OCI-LY1 (cell line): ENCODE results near the gene NAA10.

Source experiments
- H2AFZ ChIP-seq: fragments of 200-600 bp; sonication (generic), shearing (Covaris generic); 2 replicates; pipeline ENCODE4 v1.6.0; 2014; ENCODE audit warnings: antibody characterized with exemption, mild to moderate bottlenecking, low read length
- H3F3A ChIP-seq: fragments of 200-600 bp; sonication (generic), shearing (Covaris generic); 2 replicates; pipeline ENCODE4 v1.6.0; 2014; ENCODE audit warnings: mild to moderate bottlenecking, antibody characterized with exemption, low read length, moderate library complexity; ENCODE audit not compliant: insufficient read depth
- H3K27ac ChIP-seq: fragments of 200-600 bp; sonication (generic); 2 replicates; pipeline ENCODE4 v1.5.1; 2014; ENCODE audit warnings: low read length, mixed run types, mild to moderate bottlenecking, low read depth; ENCODE audit not compliant: poor library complexity, severe bottlenecking
- H3K27me3 ChIP-seq: fragments of 200-600 bp; sonication (generic); 2 replicates; pipeline ENCODE4 v1.6.0; 2014; ENCODE audit warnings: antibody characterized with exemption, mild to moderate bottlenecking, low read length, moderate library complexity; ENCODE audit not compliant: insufficient read depth
- H3K36me3 ChIP-seq: fragments of 200-600 bp; sonication (generic); 2 replicates; pipeline ENCODE4 v1.6.1; 2014; ENCODE audit warnings: mild to moderate bottlenecking, antibody characterized with exemption, low read length, moderate library complexity, mixed read lengths; ENCODE audit not compliant: insufficient read depth
- H3K4me1 ChIP-seq: fragments of 200-600 bp; sonication (generic); 2 replicates; pipeline ENCODE4 v1.5.1; 2014; ENCODE audit warnings: mild to moderate bottlenecking, low read length, moderate library complexity; ENCODE audit not compliant: insufficient read depth, severe bottlenecking
- H3K4me2 ChIP-seq: fragments of 200-600 bp; sonication (generic), shearing (Covaris generic); 2 replicates; pipeline ENCODE4 v1.6.1; 2014; ENCODE audit warnings: low read length
- H3K4me3 ChIP-seq: fragments of 200-600 bp; sonication (generic); 2 replicates; pipeline ENCODE4 v1.5.1; 2014; ENCODE audit warnings: low read length, low read depth, mild to moderate bottlenecking, mixed read lengths; ENCODE audit not compliant: poor library complexity, severe bottlenecking
- H3K79me2 ChIP-seq: fragments of 200-600 bp; shearing (Covaris generic); 2 replicates; pipeline ENCODE4 v1.6.1; 2016; ENCODE audit warnings: mixed run types, low read length, mixed read lengths; ENCODE audit not compliant: insufficient read depth
- H3K9ac ChIP-seq: fragments of 200-600 bp; sonication (generic), shearing (Covaris generic); 2 replicates; pipeline ENCODE4 v1.6.1; 2014; ENCODE audit warnings: mild to moderate bottlenecking, low read length, mixed read lengths
- H3K9me2 ChIP-seq: fragments of 200-600 bp; sonication (generic), shearing (Covaris generic); 2 replicates; pipeline ENCODE4 v1.6.1; 2014; ENCODE audit warnings: low read depth, mild to moderate bottlenecking, low read length, mixed read lengths
- H3K9me3 ChIP-seq: fragments of 200-600 bp; shearing (Covaris generic); 2 replicates; pipeline ENCODE4 v1.6.1; 2014; ENCODE audit warnings: low read length, mixed read lengths
- H4K20me1 ChIP-seq: fragments of 200-600 bp; sonication (generic), shearing (Covaris generic); 2 replicates; pipeline ENCODE4 v1.6.0; 2016; ENCODE audit warnings: mild to moderate bottlenecking, low read length; ENCODE audit not compliant: insufficient read depth
- EZH2 ChIP-seq: fragments of 200-600 bp; sonication (generic), shearing (Covaris generic); IDR thresholded peaks from 2 replicates; pipeline ENCODE4 v1.8.0; 2017; ENCODE audit warnings: borderline replicate concordance, mixed run types, mild to moderate bottlenecking, antibody characterized with exemption, low read length, moderate library complexity, mixed read lengths
- TF ChIP-seq, protein P1 (sequence below): fragments of 200-600 bp; sonication (generic), shearing (Covaris generic); IDR thresholded peaks from 2 replicates; pipeline ENCODE4 v1.5.1; 2017; ENCODE audit warnings: mild to moderate bottlenecking, antibody characterized with exemption, low read length, moderate library complexity, mixed read lengths

The NAA10 gene

GRCh38 chrX:153948002-153948466, 13.2 kb upstream of the NAA10 start:
- TF ChIP-seq, protein P1, sequence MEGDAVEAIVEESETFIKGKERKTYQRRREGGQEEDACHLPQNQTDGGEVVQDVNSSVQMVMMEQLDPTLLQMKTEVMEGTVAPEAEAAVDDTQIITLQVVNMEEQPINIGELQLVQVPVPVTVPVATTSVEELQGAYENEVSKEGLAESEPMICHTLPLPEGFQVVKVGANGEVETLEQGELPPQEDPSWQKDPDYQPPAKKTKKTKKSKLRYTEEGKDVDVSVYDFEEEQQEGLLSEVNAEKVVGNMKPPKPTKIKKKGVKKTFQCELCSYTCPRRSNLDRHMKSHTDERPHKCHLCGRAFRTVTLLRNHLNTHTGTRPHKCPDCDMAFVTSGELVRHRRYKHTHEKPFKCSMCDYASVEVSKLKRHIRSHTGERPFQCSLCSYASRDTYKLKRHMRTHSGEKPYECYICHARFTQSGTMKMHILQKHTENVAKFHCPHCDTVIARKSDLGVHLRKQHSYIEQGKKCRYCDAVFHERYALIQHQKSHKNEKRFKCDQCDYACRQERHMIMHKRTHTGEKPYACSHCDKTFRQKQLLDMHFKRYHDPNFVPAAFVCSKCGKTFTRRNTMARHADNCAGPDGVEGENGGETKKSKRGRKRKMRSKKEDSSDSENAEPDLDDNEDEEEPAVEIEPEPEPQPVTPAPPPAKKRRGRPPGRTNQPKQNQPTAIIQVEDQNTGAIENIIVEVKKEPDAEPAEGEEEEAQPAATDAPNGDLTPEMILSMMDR = no peak
- TF ChIP-seq EZH2 = no peak
- Histone ChIP-seq H3K9me2 (no peaks in the 10 kb centered on the region), H3K9me3 (no peaks in the 10 kb centered on the region), H3K4me2 (no peak overlapping the region), H3K27ac (peak overlapping the region; percentile 36), H3K36me3 (peaks cover 51% of the 10 kb centered on the region), H3K9ac (no peak overlapping the region), H3K4me3 (no peak overlapping the region), H4K20me1 (no peaks in the 10 kb centered on the region), H3K79me2 (no peaks in the 10 kb centered on the region), H3K27me3 (no peaks in the 10 kb centered on the region), H3F3A (no peaks in the 10 kb centered on the region), H3K4me1 (peaks cover 18% of the 10 kb centered on the region), H2AFZ (no peak overlapping the region)

- H3K79me2 ChIP-seq = no peaks in the 10 kb centered on the region
Observed at GRCh38 chrX:153947009-153947769, 12.4 kb upstream of the NAA10 start.

GRCh38 chrX:153945956-153946943, 11.4 kb upstream of the NAA10 start:
- H3F3A ChIP-seq = no peaks in the 10 kb centered on the region
- H3K9me2 ChIP-seq = no peaks in the 10 kb centered on the region
- H3K4me1 ChIP-seq = peaks cover 25% of the 10 kb centered on the region
- H4K20me1 ChIP-seq = no peaks in the 10 kb centered on the region
- no peak overlapping the region for H3K4me2 ChIP-seq
- no peak overlapping the region for H2AFZ ChIP-seq
- H3K27ac ChIP-seq = no peak overlapping the region
- H3K79me2 ChIP-seq = no peaks in the 10 kb centered on the region
- peaks cover 33% of the 10 kb centered on the region for H3K36me3 ChIP-seq
- TF ChIP-seq, protein P1 = no peak
- no peak for TF ChIP-seq EZH2
- H3K4me3 ChIP-seq = no peak overlapping the region
- no peak overlapping the region for H3K9ac ChIP-seq
- no peaks in the 10 kb centered on the region for H3K27me3 ChIP-seq
- no peaks in the 10 kb centered on the region for H3K9me3 ChIP-seq

More at GRCh38 chrX:153947009-153947769, 12.4 kb upstream of the NAA10 start:
- Histone ChIP-seq H2AFZ (no peak overlapping the region), H3K9me2 (no peaks in the 10 kb centered on the region), H3K36me3 (peaks cover 42% of the 10 kb centered on the region), H3K9me3 (no peaks in the 10 kb centered on the region), H3F3A (no peaks in the 10 kb centered on the region), H3K27me3 (no peaks in the 10 kb centered on the region), H3K4me1 (peaks cover 18% of the 10 kb centered on the region), H3K9ac (no peak overlapping the region), H3K4me3 (no peak overlapping the region), H3K4me2 (no peak overlapping the region), H3K27ac (peak overlapping the region; percentile 36), H4K20me1 (no peaks in the 10 kb centered on the region)
- TF ChIP-seq, protein P1 = peak; percentile 84
- TF ChIP-seq EZH2 = no peak
